K562 (cell line): ENCODE results near the gene POC1B.

ENCODE experiments used
- CTCF ChIP-seq, 3 experiments: IDR thresholded peaks in 2 of 3; conservative IDR thresholded peaks in 1 of 3; 2 replicates each; pipeline ENCODE4 v1.5.1; 2011 to 2012; ENCODE audit warnings: low read length in 3 of 3, mild to moderate bottlenecking in 3 of 3, control low read depth in 2 of 3, improper control_type of control experiment in 1 of 3, inconsistent platforms in 1 of 3, low read depth in 1 of 3, mixed read lengths in 1 of 3, moderate library complexity in 1 of 3; ENCODE audit not compliant: insufficient read depth in 2 of 3
- EZH2 ChIP-seq: IDR thresholded peaks from 2 replicates; pipeline ENCODE4 v1.6.1; 2012; ENCODE audit warnings: low read depth, mild to moderate bottlenecking, inconsistent platforms, low read length, borderline replicate concordance
- MEIS2 ChIP-seq: fragments of 450-650 bp; IDR thresholded peaks from 2 replicates; pipeline ENCODE4 v1.6.1; 2014; ENCODE audit warnings: mild to moderate bottlenecking; ENCODE audit not compliant: partially characterized antibody
- SP1 ChIP-seq: sonication (generic); formaldehyde crosslinking; IDR thresholded peaks from 2 replicates; pipeline ENCODE4 v1.8.1; 2022; ENCODE audit warnings: mild to moderate bottlenecking, missing genetic modification reagents
- TRIM28 ChIP-seq: fragments of 450-650 bp; IDR thresholded peaks from 2 replicates; pipeline ENCODE4 v1.6.1; 2017
- YY1 ChIP-seq, 3 experiments: IDR thresholded peaks; 2 replicates each; pipeline ENCODE4 v1.6.1; 2011; ENCODE audit warnings: low read length in 2 of 3, mild to moderate bottlenecking in 2 of 3, moderate library complexity in 2 of 3, borderline replicate concordance in 1 of 3, control low read depth in 1 of 3, low read depth in 1 of 3; ENCODE audit not compliant: insufficient read depth in 3 of 3, insufficient replicate concordance in 2 of 3, control insufficient read depth in 1 of 3, insufficient read length in 1 of 3; ENCODE audit errors: extremely low read depth in 1 of 3
- ZNF592 ChIP-seq: fragments of 450-650 bp; IDR thresholded peaks from 2 replicates; pipeline ENCODE4 v1.6.1; 2017; ENCODE audit warnings: antibody characterized with exemption, mild to moderate bottlenecking
- ZNF639 ChIP-seq, 2 experiments: fragments of 200-800 bp in 1 of 2; sonication (Bioruptor generic) in 1 of 2; sonication (generic) in 1 of 2; formaldehyde crosslinking in 1 of 2; IDR thresholded peaks in 1 of 2; conservative IDR thresholded peaks in 1 of 2; 2 replicates each; pipeline versions ENCODE4 v1.5.0 to v1.6.1; 2016 to 2020; ENCODE audit warnings: missing compliant biosample characterization in 1 of 2, missing genetic modification characterization in 1 of 2, missing genetic modification reagents in 1 of 2

GRCh38 chr12:89448526-89448925 lies 77.3 kb downstream of the POC1B start:
- TF ChIP-seq YY1 (IDR thresholded peaks at IDR 0.05; ENCODE audit: borderline replicate concordance in 1 of 3, control insufficient read depth in 1 of 3, extremely low read depth in 1 of 3, insufficient read depth in 3 of 3, insufficient read length in 1 of 3, insufficient replicate concordance in 2 of 3, low read depth in 1 of 3, low read length in 2 of 3) (no peak), TRIM28 (no peak), CTCF (IDR thresholded peaks at IDR 0.05 in 2 of 3, conservative IDR thresholded peaks at IDR 0.05 in 1 of 3; ENCODE audit: insufficient read depth in 2 of 3, low read depth in 1 of 3, low read length in 3 of 3) (no peak), SP1 (CRISPR knock-in tag) (no peak), ZNF592 (no peak), MEIS2 (no peak), EZH2 (no peak), ZNF639 (CRISPR knock-in tag; conservative IDR thresholded peaks at IDR 0.05 in 1 of 2, IDR thresholded peaks at IDR 0.05 in 1 of 2) (no peak)
